ENCODE data around the gene ACOXL.

ACOXL gene

GRCh38 chr2:110984694-110985490 is 252.5 kb downstream of the ACOXL start:
- DNase-seq = no peak

GRCh38 chr2:110990440-110990839 is 258.1 kb downstream of the ACOXL start:
- DNase-seq = no peak

GRCh38 chr2:110991911-110992310 is 259.5 kb downstream of the ACOXL start:
- DNase-seq = no peak

- no peak for DNase-seq
Observed at GRCh38 chr2:110992886-110993285, 260.5 kb downstream of the ACOXL start.

GRCh38 chr2:110993557-110994231 is 261.3 kb downstream of the ACOXL start:
- peak; percentile 30 for DNase-seq

- DNase-seq = peak; percentile 81
Observed at GRCh38 chr2:110994250-110994961, 262.0 kb downstream of the ACOXL start.

- DNase-seq = no peak
Observed at GRCh38 chr2:110995911-110996310, 263.5 kb downstream of the ACOXL start.

- DNase-seq = no peak
Observed at GRCh38 chr2:110997331-110998045, 265.1 kb downstream of the ACOXL start.

- no peak for DNase-seq
Observed at GRCh38 chr2:110998311-110998710, 265.9 kb downstream of the ACOXL start.

GRCh38 chr2:110999626-111000025 is 267.3 kb downstream of the ACOXL start:
- no peak for DNase-seq

- DNase-seq = no peak
Observed at GRCh38 chr2:111005307-111005706, 272.9 kb downstream of the ACOXL start.

- DNase-seq = no peak
Observed at GRCh38 chr2:111005821-111006220, 273.4 kb downstream of the ACOXL start.

GRCh38 chr2:111007757-111008688 is 275.6 kb downstream of the ACOXL start:
- peak; percentile 4 for DNase-seq

- DNase-seq = no peak
Observed at GRCh38 chr2:111011218-111011617, 278.8 kb downstream of the ACOXL start.

- DNase-seq = peak; percentile 18
Observed at GRCh38 chr2:111015283-111015995, 283.1 kb downstream of the ACOXL start.

- peak; percentile 24 for DNase-seq
Observed at GRCh38 chr2:111017034-111017622, 284.8 kb downstream of the ACOXL start.

- DNase-seq = no peak
Observed at GRCh38 chr2:111017909-111018308, 285.5 kb downstream of the ACOXL start.

GRCh38 chr2:111019381-111019780 is 287.0 kb downstream of the ACOXL start:
- DNase-seq = no peak

GRCh38 chr2:111022633-111023032 is 290.3 kb downstream of the ACOXL start:
- peak; percentile 63 for DNase-seq

GRCh38 chr2:111024496-111024895 is 292.1 kb downstream of the ACOXL start:
- DNase-seq = no peak

- no peak for DNase-seq
Observed at GRCh38 chr2:111025288-111025687, 292.9 kb downstream of the ACOXL start.

Measured in hematopoietic multipotent progenitor cell treated with erythropoietin and hydrocortisone succinate and interleukin-3 and kit ligand, for 4 days (in vitro differentiated cells).